CD14-positive monocyte (primary cell): ENCODE results near the gene FASN. TPM values are rescaled to one million over a fixed set of nuclear protein-coding genes. Genes with fewer than 3 reads are reported as not detected.

Experiments
- DNase-seq, 3 donors: peaks; one replicate each; pipeline ENCODE4 v3.0.0-alpha.2; 2011 to 2022
- H2AFZ ChIP-seq: 2 replicates; pipeline ENCODE4 v1.6.0; 2012; ENCODE audit warnings: mild to moderate bottlenecking, low read depth, low read length, inconsistent platforms; ENCODE audit not compliant: insufficient read depth, poor library complexity, severe bottlenecking
- H3K27ac ChIP-seq, 2 donors: 1 replicate in 1 of 2; 2 replicates in 1 of 2; pipeline ENCODE4 v1.5.1; 2012 to 2013; ENCODE audit warnings: low read length in 2 of 2, control low read depth in 1 of 2, inconsistent platforms in 1 of 2, low read depth in 1 of 2, mild to moderate bottlenecking in 1 of 2
- H3K27me3 ChIP-seq, 2 donors: one replicate each; pipeline versions ENCODE4 v1.6.0 to v1.6.1; 2011 to 2013; ENCODE audit warnings: low read length in 2 of 2; ENCODE audit not compliant: control insufficient read depth in 2 of 2, insufficient read depth in 2 of 2
- H3K36me3 ChIP-seq, 2 donors: replicated peaks in 1 of 2; 1 replicate in 1 of 2; 2 replicates in 1 of 2; pipeline versions ENCODE4 v1.5.1 to v1.6.1; 2012 to 2013; ENCODE audit warnings: low read length in 2 of 2, control low read depth in 1 of 2, inconsistent platforms in 1 of 2, mild to moderate bottlenecking in 1 of 2; ENCODE audit not compliant: insufficient read depth in 2 of 2, control insufficient read depth in 1 of 2
- H3K4me1 ChIP-seq, 2 donors: 1 replicate in 1 of 2; 2 replicates in 1 of 2; pipeline versions ENCODE4 v1.5.1 to v1.6.1; 2012 to 2013; ENCODE audit warnings: low read length in 2 of 2, control low read depth in 1 of 2, inconsistent platforms in 1 of 2, mild to moderate bottlenecking in 1 of 2, moderate library complexity in 1 of 2; ENCODE audit not compliant: insufficient read depth in 2 of 2, control insufficient read depth in 1 of 2
- H3K4me2 ChIP-seq: replicated peaks from 2 replicates; pipeline ENCODE3; 2012; ENCODE audit warnings: low read length, moderate library complexity, mild to moderate bottlenecking; ENCODE audit not compliant: poor library complexity, severe bottlenecking; ENCODE audit errors: extremely low read depth
- H3K4me3 ChIP-seq, 3 experiments: fragments of 200-600 bp in 1 of 3; sonication (generic) in 1 of 3; replicated peaks in 1 of 3; 1 replicate in 2 of 3; 2 replicates in 1 of 3; pipeline ENCODE4 v1.5.1; 2011 to 2013; ENCODE audit warnings: low read length in 3 of 3, mild to moderate bottlenecking in 3 of 3, control low read depth in 2 of 3, low read depth in 2 of 3, inconsistent platforms in 1 of 3, moderate library complexity in 1 of 3
- H3K79me2 ChIP-seq: 2 replicates; pipeline ENCODE4 v1.6.0; 2012; ENCODE audit warnings: mild to moderate bottlenecking, control low read depth, inconsistent platforms, low read length, moderate library complexity; ENCODE audit not compliant: insufficient read depth
- H3K9ac ChIP-seq: 2 replicates; pipeline ENCODE4 v1.6.0; 2017; ENCODE audit warnings: low read length, mild to moderate bottlenecking; ENCODE audit not compliant: insufficient read depth, poor library complexity, severe bottlenecking
- H3K9me3 ChIP-seq, 2 donors: replicated peaks in 1 of 2; 1 replicate in 1 of 2; 2 replicates in 1 of 2; pipeline versions ENCODE4 v1.5.1 to v1.6.1; 2012 to 2013; ENCODE audit warnings: low read length in 2 of 2, control low read depth in 1 of 2; ENCODE audit not compliant: control insufficient read depth in 1 of 2, insufficient read depth in 1 of 2
- H4K20me1 ChIP-seq: 2 replicates; pipeline ENCODE4 v1.6.0; 2012; ENCODE audit warnings: mild to moderate bottlenecking, low read length, control low read depth, moderate library complexity; ENCODE audit not compliant: insufficient read depth
- H3K27ac Mint-ChIP-seq, 7 donors: one replicate each; pipeline ENCODE4 v1.8.0; 2020; ENCODE audit warnings: mild to moderate bottlenecking in 7 of 7, mixed read lengths in 7 of 7, moderate library complexity in 6 of 7, inconsistent platforms in 2 of 7
- H3K27me3 Mint-ChIP-seq, 3 donors: one replicate each; pipeline ENCODE4 v1.8.0; 2021 to 2022; ENCODE audit warnings: low read depth in 3 of 3, mild to moderate bottlenecking in 3 of 3, mixed read lengths in 3 of 3, moderate library complexity in 3 of 3, inconsistent platforms in 1 of 3
- H3K36me3 Mint-ChIP-seq, 2 donors: one replicate each; pipeline ENCODE4 v1.8.0; 2020; ENCODE audit warnings: mixed read lengths in 2 of 2, inconsistent platforms in 1 of 2, mild to moderate bottlenecking in 1 of 2
- H3K4me1 Mint-ChIP-seq: one replicate; pipeline ENCODE4 v1.8.0; 2020; ENCODE audit warnings: mild to moderate bottlenecking, mixed read lengths
- H3K4me3 Mint-ChIP-seq, 2 donors: one replicate each; pipeline ENCODE4 v1.8.0; 2020; ENCODE audit warnings: mild to moderate bottlenecking in 2 of 2, mixed read lengths in 2 of 2, moderate library complexity in 1 of 2
- H3K9me3 Mint-ChIP-seq, 7 donors: one replicate each; pipeline ENCODE4 v1.8.0; 2020 to 2022; ENCODE audit warnings: mixed read lengths in 7 of 7, mild to moderate bottlenecking in 6 of 7, moderate library complexity in 6 of 7, inconsistent platforms in 2 of 7
- CTCF ChIP-seq: fragments of 200-600 bp; IDR thresholded peaks from one replicate; pipeline ENCODE4 v1.8.0; 2022; ENCODE audit warnings: antibody characterized with exemption, mild to moderate bottlenecking
- WGBS: methylation state at CpG from one replicate; pipeline ENCODE4 v1.1.5; 2013; ENCODE audit warnings: missing lambda C conversion rate; ENCODE audit not compliant: insufficient coverage; 5-methylcytosine and 5-hydroxymethylcytosine counted together
- intact Hi-C, 2 donors: fragments of 100-400 bp; cut with micrococcal nuclease; formaldehyde crosslinking; loops; one replicate each; pipeline versions ENCODE4 v1.15.0 to v1.15.1; 2023
- polyA plus RNA-seq, 3 donors: library from polyadenylated mRNA; depleted of rRNA in 1 of 3; unstranded in 2 of 3; stranded (reverse) in 1 of 3; fragments of 300-500 nt in 2 of 3; fragments of >200 nt in 1 of 3; fragmentation: Illumina TruSeq in 2 of 3; gene quantifications; 1 replicate in 2 of 3; 2 replicates in 1 of 3; pipeline ENCODE4 v1.2.3, GENCODE V29; 2012 to 2021

The FASN gene
- polyA plus RNA-seq, 3 donors, result 0.08 to 8.4 (median 0.13) TPM

GRCh38 chr17:82086941-82087906, 10.8 kb downstream of the FASN start:
- 96% methylated on average over 28 of the region's 39 CpGs for WGBS
- no peak overlapping the region for H3K4me3 ChIP-seq
- no peaks in the 10 kb centered on the region for H3K79me2 ChIP-seq
- Mint-ChIP-seq H3K4me3 (no peak overlapping the region), H3K36me3 (peaks cover 26 to 84% of the 10 kb centered on the region in 2 donors), H3K27ac (no peak overlapping the region), H3K27me3 (peaks cover 0 to 2% (median 0%) of the 10 kb centered on the region in 3 donors), H3K4me1 (no peaks in the 10 kb centered on the region), H3K9me3 (no peaks in the 10 kb centered on the region)
- no peaks in the 10 kb centered on the region for H3K4me1 ChIP-seq
- no peak for DNase-seq
- TF ChIP-seq CTCF, result no peak
- intact Hi-C loops, result no loop called here
- H3K27me3 ChIP-seq, result no peaks in the 10 kb centered on the region
- no peaks in the 10 kb centered on the region for H3K9me3 ChIP-seq
- no peak overlapping the region for H3K27ac ChIP-seq
- H4K20me1 ChIP-seq, result no peaks in the 10 kb centered on the region
- H3K36me3 ChIP-seq, result peaks cover 87 to 97% of the 10 kb centered on the region in 2 donors
- no peak overlapping the region for H3K9ac ChIP-seq
- no peak overlapping the region for H2AFZ ChIP-seq
- H3K4me2 ChIP-seq, result no peak overlapping the region

- H3K4me3 ChIP-seq, result no peak overlapping the region
- Mint-ChIP-seq H3K9me3 (no peaks in the 10 kb centered on the region), H3K4me3 (no peak overlapping the region), H3K4me1 (no peaks in the 10 kb centered on the region), H3K27ac (no peak overlapping the region), H3K36me3 (peaks cover 27 to 85% of the 10 kb centered on the region in 2 donors), H3K27me3 (peaks cover 0 to 2% (median 0%) of the 10 kb centered on the region in 3 donors)
- no peak overlapping the region for H2AFZ ChIP-seq
- no peak overlapping the region for H3K27ac ChIP-seq
- no peaks in the 10 kb centered on the region for H3K4me1 ChIP-seq
- peaks cover 83 to 94% of the 10 kb centered on the region in 2 donors for H3K36me3 ChIP-seq
- no peaks in the 10 kb centered on the region for H3K27me3 ChIP-seq
- H3K9ac ChIP-seq, result no peak overlapping the region
- intact Hi-C loops, result no loop called here
- 98% methylated on average over 21 of the region's 25 CpGs for WGBS
- no peak for DNase-seq
- H3K79me2 ChIP-seq, result no peaks in the 10 kb centered on the region
- no peaks in the 10 kb centered on the region for H3K9me3 ChIP-seq
- TF ChIP-seq CTCF, result no peak
- H3K4me2 ChIP-seq, result no peak overlapping the region
- H4K20me1 ChIP-seq, result no peaks in the 10 kb centered on the region
These were observed 11.9 kb downstream of the FASN start for GRCh38 chr17:82085931-82086764.
